ENCODE results near the gene ABL2.

Gene ABL2

DNA sequence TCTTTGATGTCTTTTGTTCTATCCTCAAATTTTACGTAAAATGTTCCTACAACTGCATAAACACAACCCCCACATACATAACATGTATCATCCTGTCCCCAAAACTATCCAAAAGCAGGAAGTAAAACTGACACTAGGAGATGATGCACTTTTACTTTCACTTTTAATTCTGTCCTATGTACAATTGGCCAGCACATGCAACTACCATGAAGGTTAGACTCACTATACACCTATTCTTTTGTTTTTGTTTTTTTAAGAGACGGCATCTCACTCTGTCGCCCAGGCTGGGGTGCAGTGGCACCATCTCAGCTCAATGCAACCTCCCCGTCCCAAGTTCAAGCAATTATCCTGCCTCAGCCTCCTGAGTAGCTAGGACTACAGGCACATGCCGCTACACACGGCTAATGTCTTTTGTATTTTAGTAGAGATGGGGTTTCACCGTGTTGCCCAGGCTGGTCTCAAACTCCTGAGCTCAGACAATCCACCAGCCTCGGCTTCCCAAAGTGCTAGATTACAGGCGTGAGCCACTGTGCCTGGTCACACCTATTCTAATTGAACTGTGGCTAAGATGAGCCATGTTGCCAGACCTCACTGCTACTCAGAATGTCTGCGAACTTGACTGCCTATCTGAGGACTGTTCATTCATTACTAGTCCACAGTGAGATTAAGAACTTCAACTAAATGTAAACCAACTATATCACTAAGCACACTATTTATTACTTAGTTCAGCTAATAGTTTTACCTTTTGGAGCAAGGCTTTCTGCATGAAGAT lies 99.6 kb downstream of the ABL2 start:
- peak; percentile 8 for DNase-seq

DNA sequence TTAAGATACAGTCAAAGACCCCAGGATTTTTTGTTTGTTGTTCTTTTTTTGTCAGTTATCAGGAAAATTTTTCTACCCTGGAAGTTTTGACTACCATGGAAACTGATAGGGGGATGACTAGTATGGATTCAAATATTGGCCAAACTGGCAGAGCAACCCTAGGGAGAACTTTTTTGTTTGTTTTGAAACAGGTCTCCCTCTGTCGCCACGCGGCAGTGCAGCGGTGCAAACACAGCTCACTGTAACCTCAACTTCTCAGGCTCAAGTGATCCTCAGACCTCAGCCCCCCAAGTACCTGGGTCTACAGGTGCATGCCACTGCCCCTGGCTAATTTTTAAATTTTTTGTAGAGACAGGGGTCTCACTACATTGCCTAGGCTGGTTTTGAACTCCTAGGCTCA lies 101.0 kb downstream of the ABL2 start:
- DNase-seq: no peak

DNA sequence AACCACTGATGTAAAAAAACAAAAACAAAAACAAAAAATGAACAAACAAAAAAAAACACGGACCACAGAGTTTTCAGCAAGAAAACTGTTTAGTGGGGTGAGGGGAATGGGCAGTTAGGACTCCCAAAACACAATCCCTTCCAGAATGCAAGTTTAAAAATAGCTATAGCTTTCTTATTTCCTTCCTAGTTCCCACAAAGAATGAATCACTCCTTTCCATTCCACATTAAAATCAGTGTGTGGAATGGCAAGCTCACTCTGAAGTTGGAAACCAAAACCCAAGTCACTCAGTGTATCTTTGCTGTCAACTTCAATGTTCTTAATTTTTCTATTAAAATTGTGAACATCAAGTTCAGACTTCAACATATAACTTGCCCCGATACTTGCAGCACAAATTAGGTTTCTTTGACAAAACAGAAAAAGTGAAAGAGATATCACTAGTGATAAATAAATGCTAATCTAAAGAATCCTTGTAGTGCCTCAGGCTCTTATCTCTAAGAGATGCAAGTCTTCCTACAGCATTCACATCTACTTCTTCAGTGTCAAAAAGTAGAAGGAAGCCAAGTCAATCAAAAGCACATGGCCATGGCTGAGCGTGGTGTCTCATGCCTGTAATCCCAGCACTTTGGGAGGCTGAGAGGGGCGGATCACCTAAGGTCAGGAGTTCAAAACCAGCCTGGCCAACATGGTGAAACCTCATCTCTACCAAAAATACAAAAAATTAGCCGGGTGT lies 102.1 kb downstream of the ABL2 start:
- no peak for DNase-seq

DNA sequence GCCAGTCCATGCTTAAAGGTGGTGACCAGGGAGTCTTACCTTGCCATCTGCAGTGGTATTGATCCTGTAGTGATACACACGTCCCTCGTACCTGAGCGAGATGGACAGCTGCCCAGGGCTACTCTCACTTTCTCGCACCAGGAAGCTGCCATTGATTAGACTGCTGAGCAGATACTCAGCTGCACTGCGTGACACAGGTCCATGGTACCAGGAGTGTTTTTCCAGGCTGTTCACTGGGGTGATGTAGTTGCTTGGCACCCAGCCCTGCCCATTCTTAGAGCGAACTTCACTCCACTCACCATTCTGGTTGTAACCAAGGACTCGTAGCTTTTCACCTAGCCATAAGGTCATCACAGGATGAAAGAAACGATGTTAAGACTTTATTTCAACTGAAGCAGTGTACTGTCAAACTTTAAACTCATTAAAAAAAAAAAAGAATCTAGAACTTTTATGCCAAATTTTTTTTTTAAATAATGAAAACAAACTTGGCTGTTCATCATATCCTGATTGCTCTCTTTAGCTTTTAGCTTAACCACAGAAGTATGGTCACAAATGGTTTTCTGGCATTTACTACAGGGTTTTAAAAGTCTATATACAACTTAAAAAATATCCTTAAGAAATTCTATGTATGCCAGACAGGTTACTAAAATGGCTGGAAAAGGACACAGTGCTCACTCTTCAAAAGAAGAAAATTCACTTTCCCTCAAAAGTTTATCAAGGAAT lies 103.0 kb downstream of the ABL2 start:
- DNase-seq: no peak

DNA sequence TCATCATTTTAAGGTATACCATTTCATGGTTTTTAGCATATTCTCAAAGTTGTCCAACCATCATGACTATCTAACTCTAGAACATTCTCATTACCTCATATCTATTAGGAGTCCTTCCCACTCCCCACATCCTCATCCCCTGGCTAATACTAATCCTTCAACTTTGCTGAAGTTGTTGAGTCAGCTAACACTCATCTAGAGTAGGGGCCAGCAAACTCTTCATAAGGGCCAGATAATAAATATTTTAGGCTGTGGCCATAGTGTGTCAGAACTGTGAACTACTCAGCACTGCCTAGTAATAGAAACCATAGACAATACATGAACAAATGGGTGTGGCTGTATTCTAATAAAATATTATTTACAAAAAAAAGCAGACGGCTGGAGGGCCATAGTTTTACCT lies 104.6 kb downstream of the ABL2 start:
- DNase-seq: no peak

DNA sequence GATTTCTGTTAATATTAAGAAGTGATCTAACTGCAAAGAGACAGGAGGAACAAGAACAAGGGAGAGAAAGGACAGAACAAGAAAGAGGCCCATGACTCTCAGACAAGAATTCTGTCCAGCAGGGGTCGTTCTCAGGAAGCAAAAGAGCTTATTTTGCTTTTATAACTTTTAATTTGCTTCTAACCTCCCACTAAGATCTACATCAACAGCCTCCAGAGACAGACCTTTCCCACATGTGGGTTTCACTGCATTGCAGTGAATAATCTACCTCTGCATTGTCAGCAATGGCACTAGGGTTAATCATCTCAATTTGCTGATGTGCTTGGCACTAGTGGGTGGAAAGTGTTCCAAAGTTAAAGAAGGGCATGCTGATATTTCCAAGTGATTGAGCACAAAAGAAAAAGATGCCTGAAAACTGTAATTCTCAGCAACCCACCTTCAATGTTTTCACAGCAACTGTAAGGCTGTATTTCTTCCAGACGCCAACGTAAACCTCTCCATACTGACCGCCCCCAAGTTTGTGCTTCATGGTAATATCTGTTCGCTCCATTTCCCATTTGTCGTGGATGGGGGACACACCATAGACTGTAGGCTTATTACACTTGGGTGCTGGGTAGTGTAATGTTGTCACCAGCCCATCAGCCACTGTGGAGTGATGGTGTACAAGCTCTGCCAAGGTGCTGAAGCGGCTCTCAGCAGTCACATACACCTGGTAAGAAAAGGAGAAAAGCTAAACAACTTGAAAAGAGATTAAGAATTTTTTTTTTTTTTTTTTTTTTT lies 108.1 kb downstream of the ABL2 start:
- DNase-seq: peak; percentile 37

DNA sequence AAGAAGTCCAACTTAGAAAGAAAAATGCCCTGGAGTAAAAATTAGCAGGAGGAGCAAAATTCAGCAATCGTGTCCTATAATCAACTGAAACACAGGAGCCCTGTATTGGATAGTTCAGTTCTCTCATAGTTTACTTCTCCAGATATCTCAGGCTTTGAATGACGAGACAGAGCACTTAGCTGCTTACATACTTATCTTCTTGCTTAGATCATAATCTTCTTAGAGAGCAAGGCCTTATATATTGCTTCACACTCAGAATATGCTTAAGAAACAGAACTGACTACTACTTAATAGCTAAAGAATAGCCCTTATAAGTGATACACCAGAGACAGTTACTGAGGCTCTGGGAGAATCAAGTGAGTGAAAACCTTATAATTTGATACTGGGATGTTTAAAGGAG lies 108.7 kb downstream of the ABL2 start:
- DNase-seq: no peak

DNA sequence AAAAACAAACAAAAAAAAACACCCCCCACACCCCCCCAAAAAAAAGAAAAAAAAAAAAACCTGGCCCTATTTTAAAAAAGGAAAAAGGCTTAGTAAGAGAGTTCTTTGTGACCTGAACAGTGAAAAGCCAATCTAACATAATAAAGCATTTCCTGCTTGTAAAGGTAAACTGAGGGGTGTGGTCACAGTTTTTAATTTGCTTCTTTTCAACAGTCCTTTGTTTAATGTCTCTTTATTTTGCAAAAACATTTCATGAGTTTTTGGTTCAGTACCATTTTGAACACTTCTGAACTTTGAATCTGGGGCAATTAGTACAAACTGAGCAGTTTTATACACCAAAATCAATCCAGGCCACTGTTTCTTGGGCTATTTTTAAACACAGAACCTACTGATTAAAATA lies 110.0 kb downstream of the ABL2 start:
- DNase-seq: no peak

DNA sequence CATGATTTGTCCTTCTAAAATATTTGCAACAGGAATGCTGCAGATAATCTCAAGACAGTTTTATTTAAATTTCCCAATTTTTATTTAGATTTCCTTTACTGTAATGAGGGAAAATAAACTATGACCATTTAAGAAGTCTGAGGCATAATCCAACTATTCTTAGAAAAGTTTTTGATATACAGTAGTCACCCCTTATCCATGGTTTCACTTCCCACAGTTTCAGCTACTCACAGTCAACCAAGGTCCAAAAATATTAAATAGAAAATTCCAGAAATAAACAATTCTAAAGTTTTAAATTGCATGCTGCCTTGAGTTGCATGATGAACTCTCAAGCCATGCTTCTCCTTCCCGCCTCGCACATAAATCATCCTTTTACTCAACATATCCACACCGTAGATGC lies 114.3 kb downstream of the ABL2 start:
- DNase-seq: no peak

DNA sequence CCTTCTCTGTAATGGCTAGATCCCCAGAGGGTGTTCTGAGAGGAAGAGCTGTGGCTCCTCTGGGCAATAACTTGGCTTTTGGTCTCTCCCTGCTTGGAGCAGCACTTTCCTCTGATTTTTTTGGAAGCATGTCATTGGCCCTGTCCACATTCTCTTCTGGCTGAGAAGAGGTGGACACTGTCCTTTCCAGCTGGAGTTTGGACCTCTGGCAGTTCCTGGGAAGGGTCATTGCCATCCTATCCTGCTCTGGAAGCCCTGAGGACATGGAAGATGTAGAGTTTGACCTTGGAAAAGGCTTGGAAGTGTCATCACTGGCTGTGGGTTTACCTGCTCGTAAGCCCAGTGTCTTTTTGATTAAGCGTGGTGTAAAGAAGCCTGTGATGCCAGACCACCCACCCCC lies 120.8 kb downstream of the ABL2 start:
- DNase-seq: no peak

DNA sequence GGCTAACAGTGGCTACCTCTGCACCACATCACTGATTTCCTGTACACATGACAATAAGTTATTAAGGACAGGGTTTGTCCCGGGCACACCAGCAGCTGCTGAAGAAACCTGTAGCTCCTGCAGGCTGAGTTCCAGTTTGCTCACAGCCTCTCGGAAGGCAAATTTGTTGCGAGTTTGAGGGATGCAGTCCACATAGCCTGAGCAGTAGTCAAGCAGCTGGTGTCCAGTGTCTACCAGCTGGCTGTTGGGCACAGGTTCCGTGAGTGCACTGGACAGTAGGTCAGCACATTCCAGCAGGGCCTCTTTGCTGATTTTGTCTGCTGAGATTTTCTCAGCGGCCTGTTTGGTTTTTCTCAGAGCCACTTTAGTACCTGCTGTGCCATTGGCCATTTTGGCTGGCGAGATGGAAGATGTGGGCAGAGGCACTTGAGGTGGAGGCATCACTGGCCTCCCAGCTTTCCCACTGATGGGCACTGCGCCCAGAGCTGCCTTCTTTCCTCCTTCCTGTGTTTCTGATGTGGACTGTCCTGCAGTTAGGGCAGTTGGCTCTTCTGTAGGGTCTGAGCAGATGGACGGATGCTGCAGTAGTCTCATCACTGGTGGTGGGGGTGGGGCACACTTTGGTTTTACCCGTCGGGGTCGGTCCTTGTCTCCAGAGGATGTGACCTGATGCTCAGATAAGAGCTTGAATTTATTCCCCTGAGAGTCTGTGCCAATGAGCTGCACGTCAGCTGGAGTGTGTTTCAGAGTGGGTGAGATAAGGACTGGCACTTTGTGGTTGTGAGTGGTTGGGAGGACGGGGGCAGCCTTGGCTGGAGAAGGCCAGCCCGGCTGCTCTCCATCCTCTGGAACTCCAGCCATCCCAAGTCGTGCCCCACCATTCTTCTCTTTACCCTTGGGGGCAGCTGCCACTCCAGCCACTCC lies 121.5 kb downstream of the ABL2 start:
- DNase-seq: no peak

DNA sequence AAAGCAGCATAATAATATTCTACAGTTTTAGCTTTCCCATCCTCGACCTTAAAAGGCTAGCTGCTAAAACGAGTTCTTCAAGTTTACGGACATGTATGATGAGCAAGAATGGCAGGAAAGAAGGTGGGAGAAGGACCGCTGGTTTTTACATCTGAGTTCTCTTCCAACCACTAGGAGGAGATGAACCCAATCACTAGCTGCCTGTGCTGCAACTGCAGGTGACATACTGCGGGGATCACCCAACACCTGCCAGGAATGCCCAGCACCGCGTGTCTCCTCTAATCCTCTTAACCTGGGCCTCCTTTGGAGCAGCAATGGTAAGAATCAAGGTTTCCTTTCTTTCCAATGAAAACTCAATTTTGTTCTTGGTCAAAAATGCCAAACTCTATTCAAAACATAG lies 124.1 kb downstream of the ABL2 start:
- DNase-seq: no peak

DNA sequence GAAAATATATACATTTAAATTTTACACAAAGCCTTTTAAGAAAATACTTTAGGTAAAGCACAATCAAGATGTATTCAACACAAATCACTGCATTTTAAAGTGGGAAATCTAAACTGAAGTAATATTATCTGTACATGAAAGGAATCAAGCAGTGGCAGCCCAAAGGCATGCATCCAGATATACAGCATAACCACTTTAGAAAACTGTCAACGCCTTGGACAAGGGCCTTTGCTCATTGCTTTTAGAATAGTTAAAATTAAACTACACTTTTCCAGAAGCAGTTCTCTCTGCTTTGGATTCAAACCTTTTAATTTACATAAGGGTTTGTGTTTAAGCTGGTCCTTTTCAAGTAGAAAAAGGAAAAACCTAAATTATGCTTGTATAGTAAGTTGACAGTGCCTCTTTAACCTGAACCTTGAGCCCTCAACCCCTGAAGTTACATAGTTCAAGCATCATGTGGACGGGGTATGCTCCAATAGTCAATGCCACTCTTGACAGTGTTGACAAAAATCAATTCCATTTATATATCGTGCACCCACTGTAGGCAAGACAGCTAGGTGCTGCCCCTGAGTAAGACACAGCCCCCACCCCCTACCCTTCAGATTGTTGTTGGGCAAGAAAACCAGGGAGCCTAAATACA lies 124.7 kb downstream of the ABL2 start:
- no peak for DNase-seq

DNA sequence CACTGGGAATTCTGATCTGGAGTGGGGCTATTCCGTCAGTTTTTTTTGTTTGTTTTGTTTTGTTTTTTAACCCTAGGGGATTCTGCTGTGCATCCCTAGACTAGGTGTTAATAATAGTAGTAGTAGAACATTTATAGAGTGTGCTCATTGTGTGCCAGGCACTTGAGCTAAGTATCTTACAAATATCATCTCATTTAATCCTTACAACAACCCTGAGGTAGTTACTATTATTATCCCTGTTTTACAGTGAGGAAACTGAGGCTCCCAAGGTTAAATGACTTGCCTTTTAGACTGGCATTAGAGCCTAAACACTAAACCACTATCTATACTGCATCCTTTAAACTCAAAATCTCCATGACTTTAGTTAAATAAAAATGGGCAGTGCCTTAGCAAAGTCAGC lies 125.5 kb downstream of the ABL2 start:
- DNase-seq: no peak

DNA sequence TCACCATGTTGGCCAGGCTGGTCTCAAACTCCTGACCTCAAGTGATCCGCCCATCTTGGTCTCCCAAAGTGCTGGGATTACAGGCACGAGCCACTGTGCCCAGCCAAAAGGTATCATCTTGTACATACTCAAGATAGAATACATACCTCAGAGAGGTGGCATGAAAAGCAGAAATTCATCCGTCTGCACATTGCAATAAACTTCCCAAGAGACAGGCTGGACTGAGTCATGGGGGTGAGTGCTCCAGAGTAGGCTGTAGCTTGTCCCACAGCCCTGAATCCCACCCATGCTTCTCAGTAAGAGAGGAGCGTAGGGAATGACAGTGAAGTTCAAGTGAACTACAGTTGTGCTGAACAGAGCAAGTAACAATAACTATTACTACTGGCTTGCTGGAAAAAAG lies 127.9 kb downstream of the ABL2 start:
- DNase-seq: no peak

DNA sequence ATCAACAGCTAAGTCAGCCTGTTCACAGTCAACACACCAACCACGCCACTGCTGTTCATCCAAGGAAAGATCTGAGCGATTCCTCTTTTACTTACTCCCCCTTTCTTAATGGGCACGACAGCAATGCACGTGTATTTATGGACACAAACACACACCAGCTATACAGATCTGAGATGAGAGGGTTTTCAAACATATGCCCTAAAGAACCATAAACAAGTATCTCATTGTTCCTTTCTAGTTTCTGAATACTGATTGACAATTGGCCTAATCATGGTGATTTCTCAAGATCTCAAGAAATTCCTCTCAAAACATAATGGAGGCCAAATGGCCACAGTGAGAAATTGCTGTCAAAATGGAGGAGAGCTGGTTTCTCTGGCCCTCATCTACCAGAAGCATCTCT lies 129.6 kb downstream of the ABL2 start:
- no peak for DNase-seq

DNA sequence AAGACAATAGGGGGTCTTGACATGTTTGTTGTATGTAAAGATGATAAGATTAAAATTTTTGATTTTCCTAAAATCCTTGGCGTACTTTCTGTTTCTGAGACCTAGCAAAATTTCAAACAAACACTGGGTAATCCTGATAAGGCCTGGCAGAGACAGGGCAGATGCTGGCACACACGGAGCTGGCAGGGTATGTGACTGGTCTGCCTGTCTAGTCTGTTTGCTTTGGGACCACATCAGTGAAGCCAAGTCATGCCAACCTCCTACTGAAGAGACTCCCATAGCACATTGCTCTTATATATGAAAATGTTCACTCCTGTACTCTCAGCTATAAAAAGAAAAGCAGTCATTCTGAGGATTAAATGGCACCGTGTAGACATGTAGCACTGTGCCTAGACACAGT lies 133.6 kb downstream of the ABL2 start:
- DNase-seq: no peak

DNA sequence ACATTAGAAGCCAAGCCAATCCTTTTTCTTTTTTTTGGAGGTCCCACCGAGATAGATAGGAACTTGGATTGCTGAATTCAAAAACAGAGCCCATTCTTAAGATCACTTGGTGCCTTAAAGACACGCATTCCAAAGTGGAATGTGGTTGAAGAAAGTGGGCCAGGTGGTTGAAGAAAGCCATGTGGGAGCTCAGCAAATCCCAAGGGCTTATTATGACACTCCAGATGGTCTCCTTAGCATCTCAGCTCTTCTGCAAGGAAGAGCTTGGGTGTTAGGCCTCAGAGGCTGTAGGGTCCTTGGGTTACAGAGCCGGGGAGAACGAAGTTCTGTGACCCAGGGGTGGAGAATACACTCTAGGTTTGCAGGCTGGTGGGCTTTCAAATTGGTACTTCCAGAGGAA lies 134.1 kb downstream of the ABL2 start:
- no peak for DNase-seq

DNA sequence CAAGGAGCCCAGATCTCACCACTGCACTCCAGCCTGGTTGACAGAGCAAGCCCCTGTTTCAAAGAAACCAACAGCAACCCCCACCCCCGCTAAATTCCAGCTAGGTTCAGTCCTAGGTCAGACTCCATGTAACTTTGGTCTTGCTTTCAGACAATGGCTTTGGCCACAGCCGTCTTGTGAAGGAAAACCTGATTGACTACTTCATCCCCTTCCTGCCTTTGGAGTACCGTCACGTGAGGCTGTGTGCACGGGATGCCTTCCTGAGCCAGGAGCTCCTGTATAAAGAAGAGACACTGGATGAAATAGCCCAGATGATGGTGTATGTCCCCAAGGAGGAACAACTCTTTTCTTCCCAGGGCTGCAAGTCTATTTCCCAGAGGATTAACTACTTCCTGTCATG lies 134.7 kb downstream of the ABL2 start:
- DNase-seq: no peak

DNA sequence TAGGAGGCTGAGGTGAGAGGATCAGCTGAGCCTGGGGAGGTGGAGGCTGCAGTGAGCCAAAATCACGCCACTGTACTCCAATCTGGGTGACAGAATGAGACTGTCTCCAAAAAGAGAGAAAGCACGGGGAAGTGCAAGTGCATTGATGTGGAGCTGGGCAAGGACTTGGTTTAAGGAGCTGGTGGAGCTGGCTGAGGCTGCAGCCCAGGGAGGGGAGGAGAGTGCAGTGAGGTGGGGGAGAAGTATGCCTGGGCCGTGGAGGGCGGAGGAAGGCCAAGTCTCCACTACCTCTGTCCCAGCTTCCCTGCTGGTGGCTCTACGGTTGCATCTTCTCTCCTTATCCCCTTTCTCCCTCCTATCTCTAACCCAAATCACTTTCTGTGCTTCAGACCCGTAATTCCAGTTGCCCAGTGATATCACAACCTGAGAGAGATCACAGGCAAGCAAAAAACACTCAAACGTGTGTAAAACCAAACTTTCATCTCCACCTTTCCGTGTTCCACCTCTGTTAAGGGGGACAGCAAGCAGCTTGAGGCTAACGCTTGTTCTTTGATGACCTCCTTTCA lies 136.5 kb downstream of the ABL2 start:
- no peak for DNase-seq

DNA sequence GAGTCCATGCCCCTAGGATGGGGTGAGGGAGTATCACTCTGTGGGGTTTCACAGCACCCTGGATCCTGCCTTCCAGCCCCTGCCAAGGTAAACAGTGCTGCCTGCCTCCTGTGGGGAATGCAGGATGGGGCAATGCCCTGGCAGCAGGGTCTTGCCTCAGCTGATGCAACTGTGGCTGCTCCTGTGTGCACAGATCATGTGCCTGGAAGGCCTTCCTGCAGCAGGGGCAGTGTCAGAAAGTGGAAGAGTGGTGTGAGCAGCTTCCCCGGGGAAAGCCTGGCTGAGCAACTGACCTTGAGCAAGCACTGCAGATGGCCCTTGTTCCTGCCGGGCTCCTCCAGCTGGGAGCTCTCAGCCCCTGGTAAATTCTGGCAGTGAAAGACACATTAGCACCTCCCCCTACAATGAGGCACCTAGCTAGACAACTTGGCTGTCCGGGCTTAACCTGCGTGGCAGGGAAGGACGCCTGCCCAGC lies 137.7 kb downstream of the ABL2 start:
- DNase-seq: no peak

Data from activated CD4-positive, alpha-beta T cell treated with anti-CD3 and anti-CD28 coated beads, Interleukin-2, amount 50 U/mL, for 1 hour (primary cell).